Astrocyte (in vitro differentiated cells and primary cell): ENCODE measurements around the gene GNAT1. TPM values are rescaled to one million over a fixed set of nuclear protein-coding genes. Genes with fewer than 3 reads are reported as not detected.
A peak's percentile ranks its signal among the peaks of the same experiment; 100 is the strongest.

Experiments used
- DNase-seq: peaks from one replicate; pipeline ENCODE4 v3.0.0-alpha.2; 2010; ENCODE audit warnings: low read depth
- FAIRE-seq: peaks from 2 replicates; lab custom pipeline; 2011; peaks lifted over from hg19 to GRCh38; lab: Jason Lieb, UNC
- H2AFZ ChIP-seq: 2 replicates; pipeline ENCODE4 v1.6.0; 2012; ENCODE audit warnings: low read depth, low read length, inconsistent platforms
- H3K27ac ChIP-seq: 2 replicates; pipeline ENCODE4 v1.5.1; 2011; ENCODE audit warnings: low read depth, low read length, inconsistent platforms
- H3K27me3 ChIP-seq: 2 replicates; pipeline ENCODE4 v1.6.0; 2011; ENCODE audit warnings: low read length, inconsistent platforms; ENCODE audit not compliant: insufficient read depth
- H3K36me3 ChIP-seq: 2 replicates; pipeline ENCODE4 v1.5.1; 2011; ENCODE audit warnings: low read length, inconsistent platforms; ENCODE audit not compliant: insufficient read depth
- H3K4me1 ChIP-seq: 2 replicates; pipeline ENCODE4 v1.5.1; 2011; ENCODE audit warnings: low read length, inconsistent platforms; ENCODE audit not compliant: insufficient read depth
- H3K4me2 ChIP-seq: 2 replicates; pipeline ENCODE4 v1.6.0; 2012; ENCODE audit warnings: low read length, inconsistent platforms
- H3K4me3 ChIP-seq: 2 replicates; pipeline ENCODE4 v1.5.1; 2011; ENCODE audit warnings: low read depth, mild to moderate bottlenecking, low read length, inconsistent platforms; ENCODE audit not compliant: insufficient read depth
- H3K79me2 ChIP-seq: 2 replicates; pipeline ENCODE4 v1.6.0; 2012; ENCODE audit warnings: mild to moderate bottlenecking, low read length, inconsistent platforms; ENCODE audit not compliant: insufficient read depth
- H3K9ac ChIP-seq: 2 replicates; pipeline ENCODE4 v1.6.0; 2012; ENCODE audit warnings: mild to moderate bottlenecking, low read length, inconsistent platforms
- H3K9me3 ChIP-seq: 2 replicates; pipeline ENCODE4 v1.5.1; 2012; ENCODE audit warnings: low read depth, mild to moderate bottlenecking, low read length, inconsistent platforms; ENCODE audit not compliant: insufficient read depth
- H4K20me1 ChIP-seq: 2 replicates; pipeline ENCODE4 v1.6.0; 2012; ENCODE audit warnings: low read length, inconsistent platforms; ENCODE audit not compliant: insufficient read depth
- H3K27ac Mint-ChIP-seq: one replicate; pipeline ENCODE4 v1.8.0; 2021; ENCODE audit warnings: mild to moderate bottlenecking, mixed read lengths; ENCODE audit not compliant: unreplicated experiment
- H3K27me3 Mint-ChIP-seq: one replicate; pipeline ENCODE4 v1.8.0; 2021; ENCODE audit warnings: low read depth, mixed read lengths; ENCODE audit not compliant: unreplicated experiment
- H3K36me3 Mint-ChIP-seq: one replicate; pipeline ENCODE4 v1.8.0; 2021; ENCODE audit warnings: low read depth, mixed read lengths; ENCODE audit not compliant: unreplicated experiment
- H3K4me1 Mint-ChIP-seq: one replicate; pipeline ENCODE4 v1.8.0; 2021; ENCODE audit warnings: low read depth, mixed read lengths; ENCODE audit not compliant: unreplicated experiment
- H3K4me3 Mint-ChIP-seq: one replicate; pipeline ENCODE4 v1.8.0; 2021; ENCODE audit warnings: mild to moderate bottlenecking, moderate library complexity, mixed read lengths; ENCODE audit not compliant: unreplicated experiment
- H3K9me3 Mint-ChIP-seq: one replicate; pipeline ENCODE4 v1.8.0; 2021; ENCODE audit warnings: mild to moderate bottlenecking, mixed read lengths; ENCODE audit not compliant: unreplicated experiment
- EZH2 ChIP-seq: IDR thresholded peaks from 2 replicates; pipeline ENCODE4 v1.6.1; 2012; ENCODE audit warnings: mild to moderate bottlenecking, low read length, inconsistent platforms; ENCODE audit not compliant: insufficient read depth
- total RNA-seq: library from RNA; stranded (reverse); gene quantifications from 2 replicates; pipeline ENCODE4 v1.2.1, GENCODE V29; 2021
- TF ChIP-seq, protein P1 (sequence below): IDR thresholded peaks from 2 replicates; pipeline ENCODE4 v1.5.1; 2011; ENCODE audit warnings: low read depth, mild to moderate bottlenecking, inconsistent platforms, low read length, moderate library complexity; ENCODE audit not compliant: insufficient read depth

The GNAT1 gene
- total RNA-seq, 1 donor from 2014 or later: not detected

GRCh38 chr3:50229490-50229889 lies 38.1 kb downstream of the GNAT1 start:
- no peak for FAIRE-seq
- Histone ChIP-seq H3K4me1 (peaks cover 4% of the 10 kb centered on the region), H3K36me3 (no peaks in the 10 kb centered on the region), H3K4me3 (no peak overlapping the region), H3K27me3 (peaks cover 4% of the 10 kb centered on the region), H2AFZ (no peak overlapping the region), H3K4me2 (no peak overlapping the region), H3K27ac (no peak overlapping the region), H3K79me2 (no peaks in the 10 kb centered on the region), H3K9ac (no peak overlapping the region), H4K20me1 (no peaks in the 10 kb centered on the region), H3K9me3 (no peaks in the 10 kb centered on the region)
- H3K4me1 Mint-ChIP-seq: peaks cover 7% of the 10 kb centered on the region
- peak overlapping the region; percentile 9 for H3K4me3 Mint-ChIP-seq
- peaks cover 2% of the 10 kb centered on the region for H3K9me3 Mint-ChIP-seq
- H3K36me3 Mint-ChIP-seq: no peaks in the 10 kb centered on the region
- no peak overlapping the region for H3K27ac Mint-ChIP-seq
- H3K27me3 Mint-ChIP-seq: peaks cover 12% of the 10 kb centered on the region
- no peak for TF ChIP-seq EZH2
- TF ChIP-seq, protein P1, sequence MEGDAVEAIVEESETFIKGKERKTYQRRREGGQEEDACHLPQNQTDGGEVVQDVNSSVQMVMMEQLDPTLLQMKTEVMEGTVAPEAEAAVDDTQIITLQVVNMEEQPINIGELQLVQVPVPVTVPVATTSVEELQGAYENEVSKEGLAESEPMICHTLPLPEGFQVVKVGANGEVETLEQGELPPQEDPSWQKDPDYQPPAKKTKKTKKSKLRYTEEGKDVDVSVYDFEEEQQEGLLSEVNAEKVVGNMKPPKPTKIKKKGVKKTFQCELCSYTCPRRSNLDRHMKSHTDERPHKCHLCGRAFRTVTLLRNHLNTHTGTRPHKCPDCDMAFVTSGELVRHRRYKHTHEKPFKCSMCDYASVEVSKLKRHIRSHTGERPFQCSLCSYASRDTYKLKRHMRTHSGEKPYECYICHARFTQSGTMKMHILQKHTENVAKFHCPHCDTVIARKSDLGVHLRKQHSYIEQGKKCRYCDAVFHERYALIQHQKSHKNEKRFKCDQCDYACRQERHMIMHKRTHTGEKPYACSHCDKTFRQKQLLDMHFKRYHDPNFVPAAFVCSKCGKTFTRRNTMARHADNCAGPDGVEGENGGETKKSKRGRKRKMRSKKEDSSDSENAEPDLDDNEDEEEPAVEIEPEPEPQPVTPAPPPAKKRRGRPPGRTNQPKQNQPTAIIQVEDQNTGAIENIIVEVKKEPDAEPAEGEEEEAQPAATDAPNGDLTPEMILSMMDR: no peak
- DNase-seq: no peak

GRCh38 chr3:50230104-50230793 lies 38.8 kb downstream of the GNAT1 start:
- H3K4me1 Mint-ChIP-seq: peaks cover 7% of the 10 kb centered on the region
- no peak for DNase-seq
- TF ChIP-seq, protein P1: no peak
- no peak for TF ChIP-seq EZH2
- H3K36me3 Mint-ChIP-seq: no peaks in the 10 kb centered on the region
- no peak for FAIRE-seq
- Histone ChIP-seq H3K79me2 (no peaks in the 10 kb centered on the region), H3K4me1 (peaks cover 4% of the 10 kb centered on the region), H3K27me3 (no peaks in the 10 kb centered on the region), H3K36me3 (no peaks in the 10 kb centered on the region), H3K4me3 (no peak overlapping the region), H3K9me3 (no peaks in the 10 kb centered on the region), H4K20me1 (no peaks in the 10 kb centered on the region), H2AFZ (no peak overlapping the region), H3K4me2 (no peak overlapping the region), H3K27ac (no peak overlapping the region), H3K9ac (no peak overlapping the region)
- no peak overlapping the region for H3K4me3 Mint-ChIP-seq
- H3K27ac Mint-ChIP-seq: no peak overlapping the region
- no peaks in the 10 kb centered on the region for H3K9me3 Mint-ChIP-seq
- H3K27me3 Mint-ChIP-seq: peaks cover 7% of the 10 kb centered on the region

DNA sequence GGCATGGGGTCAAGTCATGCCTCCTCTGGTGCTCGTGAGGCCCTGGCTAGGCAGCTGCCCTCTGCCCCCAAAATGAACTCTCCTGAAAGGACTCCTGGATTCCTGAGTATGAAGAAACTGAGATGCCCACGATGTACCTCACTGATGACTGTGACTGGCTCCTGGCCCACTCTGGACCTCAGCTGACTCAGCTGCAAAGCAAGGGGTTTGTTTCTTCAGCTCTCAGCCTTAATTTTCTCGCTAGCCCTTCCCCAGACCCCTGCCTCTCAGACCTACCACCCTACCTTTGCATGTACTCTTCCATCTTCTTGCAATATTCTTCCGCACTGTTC lies 39.4 kb downstream of the GNAT1 start:
- no peak overlapping the region for H3K27ac Mint-ChIP-seq
- Histone ChIP-seq H3K9ac (no peak overlapping the region), H2AFZ (no peak overlapping the region), H3K9me3 (no peaks in the 10 kb centered on the region), H3K36me3 (no peaks in the 10 kb centered on the region), H3K27me3 (no peaks in the 10 kb centered on the region), H3K4me2 (no peak overlapping the region), H3K4me3 (no peak overlapping the region), H3K4me1 (peaks cover 8% of the 10 kb centered on the region), H3K27ac (no peak overlapping the region), H3K79me2 (no peaks in the 10 kb centered on the region), H4K20me1 (no peaks in the 10 kb centered on the region)
- H3K4me3 Mint-ChIP-seq: no peak overlapping the region
- H3K9me3 Mint-ChIP-seq: no peaks in the 10 kb centered on the region
- no peaks in the 10 kb centered on the region for H3K36me3 Mint-ChIP-seq
- FAIRE-seq (no peak), DNase-seq (no peak)
- TF ChIP-seq EZH2: no peak
- TF ChIP-seq, protein P1: no peak
- peaks cover 3% of the 10 kb centered on the region for H3K27me3 Mint-ChIP-seq
- peaks cover 7% of the 10 kb centered on the region for H3K4me1 Mint-ChIP-seq
